CD4-positive, alpha-beta T cell (primary cell): ENCODE measurements around the gene SYNJ2BP. TPM values are rescaled to one million over a fixed set of nuclear protein-coding genes. Genes with fewer than 3 reads are reported as not detected.

Experiments
- ATAC-seq: fragments of 200-7000 bp; cut with Tn5 transposase; one replicate; pipeline ENCODE4 v1.10.0; 2022; ENCODE audit warnings: mild to moderate bottlenecking; ENCODE audit not compliant: poor library complexity
- CTCF ChIA-PET: fragments of 350-600 bp; sonication (Branson Sonifier 250); formaldehyde crosslinking; loops from one replicate; lab custom pipeline; 2021; ENCODE audit warnings: antibody characterized with exemption, inconsistent platforms; lab: Charles Lee
- POLR2A ChIA-PET: fragments of 350-600 bp; sonication (Branson Sonifier 250); formaldehyde crosslinking; loops from one replicate; lab custom pipeline; 2021; ENCODE audit warnings: antibody characterized with exemption, inconsistent platforms; lab: Charles Lee
- DNase-seq, 14 experiments: peaks; one replicate each; pipeline ENCODE4 v3.0.0-alpha.2; 2013 to 2020; ENCODE audit warnings: mixed read lengths in 2 of 14
- H3K27ac ChIP-seq, 2 donors: one replicate each; pipeline versions ENCODE4 v1.5.1 to v1.7.0; 2013; ENCODE audit warnings: low read length in 2 of 2, low read depth in 1 of 2, mild to moderate bottlenecking in 1 of 2
- H3K27me3 ChIP-seq, 2 experiments: 1 replicate in 1 of 2; 2 replicates in 1 of 2; pipeline versions ENCODE4 v1.6.1 to v1.7.0; 2013; ENCODE audit warnings: low read length in 2 of 2, control low read depth in 1 of 2, mild to moderate bottlenecking in 1 of 2, moderate library complexity in 1 of 2; ENCODE audit not compliant: insufficient read depth in 2 of 2, control insufficient read depth in 1 of 2
- H3K36me3 ChIP-seq: one replicate; pipeline ENCODE4 v1.6.1; 2013; ENCODE audit warnings: low read length, control low read depth; ENCODE audit not compliant: insufficient read depth
- H3K4me1 ChIP-seq: one replicate; pipeline ENCODE4 v1.6.1; 2013; ENCODE audit warnings: low read length, control low read depth; ENCODE audit not compliant: insufficient read depth
- H3K4me3 ChIP-seq: one replicate; pipeline ENCODE4 v1.5.1; 2013; ENCODE audit warnings: mild to moderate bottlenecking, low read length, moderate library complexity
- H3K9me3 ChIP-seq, 2 experiments: 1 replicate in 1 of 2; 2 replicates in 1 of 2; pipeline versions ENCODE4 v1.6.1 to v1.7.0; 2013; ENCODE audit warnings: low read length in 2 of 2, mild to moderate bottlenecking in 2 of 2, control low read depth in 1 of 2, moderate library complexity in 1 of 2; ENCODE audit not compliant: control insufficient read depth in 1 of 2, insufficient read depth in 1 of 2
- H3K27ac Mint-ChIP-seq: one replicate; pipeline ENCODE4 v1.8.0; 2020; ENCODE audit warnings: mixed read lengths
- H3K27me3 Mint-ChIP-seq: one replicate; pipeline ENCODE4 v1.8.0; 2021; ENCODE audit warnings: mixed read lengths
- H3K36me3 Mint-ChIP-seq: one replicate; pipeline ENCODE4 v1.8.0; 2021; ENCODE audit warnings: low read depth, mixed read lengths
- H3K4me1 Mint-ChIP-seq: one replicate; pipeline ENCODE4 v1.8.0; 2021; ENCODE audit warnings: low read depth, mixed read lengths
- H3K4me3 Mint-ChIP-seq: one replicate; pipeline ENCODE4 v1.8.0; 2020; ENCODE audit warnings: mild to moderate bottlenecking, mixed read lengths
- H3K9me3 Mint-ChIP-seq: one replicate; pipeline ENCODE4 v1.8.0; 2020; ENCODE audit warnings: mixed read lengths
- CTCF ChIP-seq: fragments of 200-600 bp; IDR thresholded peaks from one replicate; pipeline ENCODE4 v1.8.0; 2022; ENCODE audit warnings: antibody characterized with exemption, mild to moderate bottlenecking
- intact Hi-C, 2 experiments: fragments of 100-400 bp; cut with DNase I in 1 of 2; cut with micrococcal nuclease in 1 of 2; formaldehyde crosslinking; loops; one replicate each; pipeline versions ENCODE4 v1.15.1 to v1.9.0; 2023 to 2025; cut with DNase I, micrococcal nuclease
- total RNA-seq, 174 experiments: library from RNA in 2 of 174; stranded (reverse) in 2 of 174; gene quantifications; one replicate each; pipeline ENCODE4 v1.2.3 and lab custom pipeline; 2021 to 2026

Gene SYNJ2BP
- total RNA-seq, 2 experiments from 2014 or later = 8.8 to 8.9 TPM

DNA sequence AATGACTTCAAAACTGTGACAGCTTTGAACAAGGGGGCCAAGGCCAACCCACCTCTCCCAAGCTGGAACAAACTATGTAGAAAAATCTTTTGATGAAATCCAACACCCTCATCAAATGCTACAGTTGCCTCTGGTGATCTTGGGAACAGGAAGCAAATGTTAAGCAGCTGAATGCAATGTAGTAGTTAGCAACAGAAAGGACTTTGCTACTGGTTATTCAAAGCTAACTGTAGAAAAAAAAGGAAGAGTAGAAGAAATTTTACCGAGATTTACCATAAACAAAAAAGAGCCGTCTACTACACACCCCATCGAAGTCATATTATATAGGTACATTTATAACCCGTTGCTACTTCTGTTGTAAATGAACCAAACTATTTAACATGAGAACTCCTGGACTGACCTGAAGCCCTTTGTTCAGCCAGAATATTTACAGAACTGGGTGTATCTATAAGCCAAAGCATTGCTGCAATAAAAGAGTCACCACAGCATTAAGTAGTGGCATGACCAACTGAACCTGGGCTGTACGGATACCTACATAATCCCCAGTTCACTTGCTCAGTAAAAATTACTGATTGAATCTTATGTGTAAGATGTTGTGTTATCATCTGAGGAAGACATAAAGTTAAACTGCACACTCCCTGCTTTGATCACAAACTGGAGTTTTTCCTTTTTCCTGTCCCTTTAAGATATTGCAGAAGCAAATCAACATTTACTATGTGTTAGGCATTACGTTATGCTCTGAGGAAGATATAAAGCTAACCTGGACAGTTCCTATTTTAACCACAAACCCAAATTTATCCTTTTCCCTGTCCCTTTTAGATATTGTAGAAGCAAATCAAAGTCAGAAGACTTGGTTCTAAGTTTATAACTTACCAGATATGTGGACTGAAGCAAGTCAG is 25.1 kb downstream of the SYNJ2BP start:
- no peaks in the 10 kb centered on the region for H3K27me3 Mint-ChIP-seq
- H3K36me3 Mint-ChIP-seq = peaks cover 80% of the 10 kb centered on the region
- Histone ChIP-seq H3K27me3 (no peaks in the 10 kb centered on the region), H3K9me3 (no peaks in the 10 kb centered on the region), H3K4me3 (no peak overlapping the region), H3K27ac (no peak overlapping the region), H3K4me1 (no peaks in the 10 kb centered on the region), H3K36me3 (peaks cover 20% of the 10 kb centered on the region)
- ChIA-PET POLR2A (no interaction called here), CTCF (interaction anchor here (1.0 kb wide), 1 partner anchor 11 kb away, joined by 3 read pairs; no protein-coding TSS in a partner anchor)
- ATAC-seq = no peak
- DNase-seq = no peak
- H3K27ac Mint-ChIP-seq = no peak overlapping the region
- no peak for TF ChIP-seq CTCF
- intact Hi-C loops = no loop called here
- no peak overlapping the region for H3K4me3 Mint-ChIP-seq
- H3K4me1 Mint-ChIP-seq = peaks cover 21% of the 10 kb centered on the region
- H3K9me3 Mint-ChIP-seq = no peaks in the 10 kb centered on the region

DNA sequence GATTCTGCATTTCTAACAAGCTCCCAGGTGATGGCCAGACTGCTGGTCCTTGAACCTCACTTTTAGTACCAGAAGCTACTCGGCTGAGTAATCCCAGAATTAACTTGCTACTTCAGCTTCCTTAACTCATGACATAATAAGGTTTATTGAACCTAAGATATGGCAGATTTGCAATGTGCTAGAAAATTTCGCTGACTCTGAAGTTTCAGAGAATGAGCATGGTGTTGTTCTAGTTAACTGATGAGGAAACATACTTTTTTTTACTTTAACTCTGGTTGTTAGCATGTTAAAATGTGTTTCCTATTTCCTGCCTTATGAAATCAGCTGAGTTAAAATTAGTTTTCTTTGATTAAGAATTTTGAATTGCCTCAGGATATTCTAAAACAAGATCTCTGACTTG is 34.4 kb downstream of the SYNJ2BP start:
- Mint-ChIP-seq H3K4me3 (no peak overlapping the region), H3K36me3 (peaks cover 56% of the 10 kb centered on the region), H3K9me3 (no peaks in the 10 kb centered on the region), H3K4me1 (no peaks in the 10 kb centered on the region), H3K27me3 (no peaks in the 10 kb centered on the region), H3K27ac (no peak overlapping the region)
- Histone ChIP-seq H3K4me1 (no peaks in the 10 kb centered on the region), H3K27ac (no peak overlapping the region), H3K27me3 (no peaks in the 10 kb centered on the region), H3K4me3 (no peak overlapping the region), H3K36me3 (peaks cover 42% of the 10 kb centered on the region), H3K9me3 (no peaks in the 10 kb centered on the region)
- TF ChIP-seq CTCF = no peak
- no peak for DNase-seq
- CTCF ChIA-PET = no interaction called here
- intact Hi-C loops = no loop called here
- ATAC-seq = no peak
- POLR2A ChIA-PET = no interaction called here

DNA sequence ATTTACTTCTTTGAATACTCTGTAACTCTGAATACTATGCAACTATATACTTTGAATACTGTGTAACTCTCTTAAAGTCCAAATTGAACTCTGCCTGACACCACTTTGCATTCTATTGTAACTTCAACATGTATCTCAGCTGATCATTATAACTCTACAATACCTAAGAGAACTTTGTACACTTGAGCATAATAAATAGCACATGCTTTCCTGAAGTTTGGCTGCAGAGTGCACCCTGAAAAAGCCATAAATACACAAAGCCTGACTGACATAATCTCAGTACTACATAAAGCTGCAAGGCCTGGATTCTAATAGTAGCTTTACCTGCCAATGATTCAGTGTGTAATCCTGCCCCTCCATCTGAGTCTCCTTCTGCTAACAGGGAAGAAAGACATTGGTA is 36.1 kb downstream of the SYNJ2BP start:
- no peak for ATAC-seq
- Mint-ChIP-seq H3K4me1 (no peaks in the 10 kb centered on the region), H3K9me3 (no peaks in the 10 kb centered on the region), H3K27me3 (no peaks in the 10 kb centered on the region), H3K27ac (no peak overlapping the region), H3K4me3 (no peak overlapping the region), H3K36me3 (peaks cover 40% of the 10 kb centered on the region)
- ChIA-PET POLR2A (no interaction called here), CTCF (interaction anchor here (1.3 kb wide), 1 partner anchor 11 kb away, joined by 3 read pairs; no protein-coding TSS in a partner anchor)
- TF ChIP-seq CTCF = no peak
- Histone ChIP-seq H3K36me3 (peaks cover 35% of the 10 kb centered on the region), H3K4me3 (no peak overlapping the region), H3K27me3 (no peaks in the 10 kb centered on the region), H3K9me3 (no peaks in the 10 kb centered on the region), H3K4me1 (no peaks in the 10 kb centered on the region), H3K27ac (no peak overlapping the region)
- no peak for DNase-seq
- intact Hi-C loops = no loop called here
